GM10847 (cell line): ENCODE measurements around the gene SMAD4.

Experiments
- POLR2A ChIP-seq: IDR thresholded peaks from 2 replicates; pipeline ENCODE4 v1.6.1; 2011; ENCODE audit not compliant: insufficient read length; ENCODE audit errors: extremely low read depth

Gene SMAD4

GRCh38 chr18:51089691-51090090, 59.7 kb downstream of the SMAD4 start:
- TF ChIP-seq POLR2A = no peak

GRCh38 chr18:51091270-51091669, 61.3 kb downstream of the SMAD4 start:
- no peak for TF ChIP-seq POLR2A

- TF ChIP-seq POLR2A = no peak
Observed at GRCh38 chr18:51092117-51092516, 62.1 kb downstream of the SMAD4 start.

- TF ChIP-seq POLR2A = no peak
Observed at GRCh38 chr18:51097021-51097822, 67.2 kb downstream of the SMAD4 start.

- TF ChIP-seq POLR2A = no peak
Observed at GRCh38 chr18:51098082-51098481, 68.1 kb downstream of the SMAD4 start.

GRCh38 chr18:51098513-51098912, 68.5 kb downstream of the SMAD4 start:
- TF ChIP-seq POLR2A = no peak

GRCh38 chr18:51100385-51101120, 70.5 kb downstream of the SMAD4 start:
- no peak for TF ChIP-seq POLR2A

GRCh38 chr18:51107082-51107481, 77.1 kb downstream of the SMAD4 start:
- TF ChIP-seq POLR2A = no peak

GRCh38 chr18:51107598-51108305, 77.7 kb downstream of the SMAD4 start:
- no peak for TF ChIP-seq POLR2A

- no peak for TF ChIP-seq POLR2A
Observed at GRCh38 chr18:51108330-51108729, 78.3 kb downstream of the SMAD4 start.

- TF ChIP-seq POLR2A = no peak
Observed at GRCh38 chr18:51110073-51110797, 80.2 kb downstream of the SMAD4 start.

GRCh38 chr18:51120809-51121596, 91.0 kb downstream of the SMAD4 start:
- no peak for TF ChIP-seq POLR2A

GRCh38 chr18:51121597-51121857, 91.5 kb downstream of the SMAD4 start:
- no peak for TF ChIP-seq POLR2A

- no peak for TF ChIP-seq POLR2A
Observed at GRCh38 chr18:51122266-51123045, 92.4 kb downstream of the SMAD4 start.
